Adipose tissue (tissue), 3 donors: Measurements from ENCODE around the gene UROC1. TPM values are rescaled to one million over a fixed set of nuclear protein-coding genes. Genes with fewer than 3 reads are reported as not detected.

Source experiments
- H3K27ac ChIP-seq: one replicate; pipeline ENCODE4 v1.5.1; 2013; ENCODE audit warnings: low read depth, low read length
- WGBS, 3 donors: extraction: QIAGEN DNeasy Blood & Tissue Kit; methylation state at CpG; one replicate each; pipeline ENCODE4 v1.1.7; 2013; 5-methylcytosine and 5-hydroxymethylcytosine counted together
- polyA plus RNA-seq, 3 donors: library from polyadenylated mRNA; stranded (reverse); fragments of 200-250 nt; gene quantifications; one replicate each; pipeline ENCODE4 v1.2.3, GENCODE V29; 2013
- donor health status: healthy with polysubstance abuse.
- donor health status: Bipolar disorder and iron deficiency.
- donor health status: healthy.

The UROC1 gene
- polyA plus RNA-seq, 3 donors, result not detected

DNA sequence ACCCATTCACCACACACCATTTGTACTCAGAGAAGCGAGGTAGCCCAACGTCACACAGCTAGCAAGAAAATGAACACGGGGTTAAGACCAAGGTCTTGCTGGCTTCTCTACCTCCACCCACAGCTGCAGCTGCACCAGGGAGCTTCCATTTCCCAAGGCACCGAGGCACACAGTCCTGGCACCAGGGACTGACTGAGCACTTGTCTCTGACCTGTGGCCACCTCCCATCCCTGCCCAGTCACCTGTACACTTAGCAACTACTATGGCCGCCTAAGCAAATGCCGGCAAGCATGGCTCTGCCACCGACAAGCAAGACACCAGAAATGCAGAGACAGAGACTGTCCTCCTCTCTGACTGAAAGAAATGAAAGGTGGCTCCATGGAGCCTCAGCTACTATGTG, 57.2 kb downstream of the UROC1 start:
- 65 to 94% (median 78%) methylated on average over 7 of the region's 7 CpGs for WGBS, 3 donors
- H3K27ac ChIP-seq, result no peak overlapping the region

DNA sequence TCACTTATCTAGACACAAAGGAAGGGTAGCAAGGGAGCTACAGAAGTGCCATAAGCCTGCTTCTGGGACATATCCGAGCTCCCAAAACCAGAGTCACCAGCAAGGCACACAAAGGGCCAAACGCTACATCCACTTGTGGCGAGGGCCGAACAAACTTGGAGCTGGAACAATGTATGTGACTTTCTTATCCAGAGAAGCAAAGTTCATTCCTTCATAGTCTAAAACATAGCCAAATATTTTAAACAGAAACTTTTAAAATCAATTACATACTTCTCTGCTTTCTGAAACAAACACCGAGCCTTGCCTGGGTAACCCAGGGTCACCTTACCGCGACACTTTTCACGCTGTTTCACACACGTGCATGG, 57.8 kb downstream of the UROC1 start:
- H3K27ac ChIP-seq, result no peak overlapping the region
- 40 to 93% (median 92%) methylated on average over 9 of the region's 9 CpGs for WGBS, 3 donors

DNA sequence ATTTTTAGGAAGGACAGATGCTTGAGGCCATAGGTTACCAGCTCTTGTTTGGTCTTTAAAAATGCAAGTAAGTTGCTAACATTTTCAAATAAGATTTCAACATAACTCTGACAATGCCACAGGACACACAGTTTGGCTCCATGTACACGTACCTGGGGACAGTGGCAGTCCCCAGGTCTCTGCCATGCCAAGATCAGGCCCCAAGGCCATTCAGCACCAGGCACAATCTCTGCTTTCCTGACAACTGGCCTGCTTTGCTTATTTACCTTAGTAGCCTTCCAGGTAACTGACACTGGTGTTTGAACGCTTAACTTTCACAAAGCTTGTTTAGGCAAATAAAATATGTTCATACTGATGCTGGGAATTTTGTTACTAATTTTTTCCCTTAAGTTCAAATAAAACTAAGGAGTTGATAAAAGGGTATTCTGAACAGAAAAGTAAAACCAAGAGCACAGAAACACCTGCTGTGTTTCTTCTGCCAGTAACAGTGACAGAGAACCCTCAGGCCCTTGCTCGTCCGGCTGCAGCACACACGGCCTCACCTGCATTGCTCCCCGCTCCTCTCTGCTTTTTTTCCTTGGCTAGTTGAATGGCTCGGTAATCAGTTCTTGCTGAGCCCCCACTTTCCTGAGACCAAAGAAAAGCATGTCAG, 58.3 kb downstream of the UROC1 start:
- H3K27ac ChIP-seq, result no peak overlapping the region
- 42 to 87% (median 87%) methylated on average over 7 of the region's 7 CpGs for WGBS, 3 donors

DNA sequence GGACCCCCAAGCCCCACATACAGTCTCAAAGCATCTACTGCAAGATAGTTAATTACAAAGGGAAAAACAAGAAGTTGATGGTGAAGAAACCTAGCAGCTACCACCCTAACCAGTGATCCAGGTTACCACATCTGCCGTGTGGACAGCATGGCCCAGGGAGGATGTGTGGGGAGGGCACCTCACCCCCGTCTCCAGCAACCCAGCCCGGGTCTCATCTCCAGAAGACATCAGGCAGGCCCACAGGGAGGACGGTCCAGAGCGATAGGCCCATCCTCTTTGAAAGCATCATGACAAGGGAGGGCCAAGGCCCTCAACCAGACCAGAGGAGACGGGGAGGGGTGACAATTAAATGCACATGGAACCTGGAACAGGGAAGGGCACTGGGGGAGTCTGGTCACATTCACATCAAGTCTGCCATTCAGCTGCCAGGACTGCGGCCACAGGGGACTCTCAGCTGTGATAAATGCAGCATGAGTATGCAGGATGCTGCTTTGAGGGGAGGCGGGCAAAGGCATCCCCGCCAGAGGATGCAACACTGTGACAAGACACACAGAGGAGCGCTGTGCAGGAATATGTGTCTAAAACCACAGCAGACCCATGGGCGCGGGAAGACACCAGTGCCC, 60.7 kb downstream of the UROC1 start:
- H3K27ac ChIP-seq, result no peak overlapping the region
- WGBS, 3 donors, result 76 to 86% (median 85%) methylated on average over 12 of the region's 12 CpGs

DNA sequence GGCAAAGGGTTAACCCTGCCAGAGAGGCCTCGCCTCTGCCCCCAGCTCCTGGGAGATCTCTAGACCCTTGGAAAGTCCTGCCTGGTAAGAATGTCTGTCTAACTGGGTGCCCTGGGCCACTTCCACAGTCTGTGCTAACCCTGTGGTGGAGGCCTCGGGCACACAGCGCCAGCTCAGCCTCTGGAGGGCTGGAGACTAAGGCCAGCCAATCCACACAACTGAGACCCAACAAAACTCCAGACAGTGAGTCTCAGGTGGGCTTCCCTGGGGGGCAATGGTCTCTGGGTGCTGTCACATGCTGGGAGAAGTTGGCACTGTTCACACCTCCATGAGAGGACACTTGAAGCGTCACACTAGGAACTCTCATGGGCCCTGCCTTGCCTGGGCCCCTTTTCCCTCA, 61.4 kb downstream of the UROC1 start:
- 65 to 78% (median 77%) methylated on average over 4 of the region's 4 CpGs for WGBS, 3 donors
- H3K27ac ChIP-seq, result no peak overlapping the region

DNA sequence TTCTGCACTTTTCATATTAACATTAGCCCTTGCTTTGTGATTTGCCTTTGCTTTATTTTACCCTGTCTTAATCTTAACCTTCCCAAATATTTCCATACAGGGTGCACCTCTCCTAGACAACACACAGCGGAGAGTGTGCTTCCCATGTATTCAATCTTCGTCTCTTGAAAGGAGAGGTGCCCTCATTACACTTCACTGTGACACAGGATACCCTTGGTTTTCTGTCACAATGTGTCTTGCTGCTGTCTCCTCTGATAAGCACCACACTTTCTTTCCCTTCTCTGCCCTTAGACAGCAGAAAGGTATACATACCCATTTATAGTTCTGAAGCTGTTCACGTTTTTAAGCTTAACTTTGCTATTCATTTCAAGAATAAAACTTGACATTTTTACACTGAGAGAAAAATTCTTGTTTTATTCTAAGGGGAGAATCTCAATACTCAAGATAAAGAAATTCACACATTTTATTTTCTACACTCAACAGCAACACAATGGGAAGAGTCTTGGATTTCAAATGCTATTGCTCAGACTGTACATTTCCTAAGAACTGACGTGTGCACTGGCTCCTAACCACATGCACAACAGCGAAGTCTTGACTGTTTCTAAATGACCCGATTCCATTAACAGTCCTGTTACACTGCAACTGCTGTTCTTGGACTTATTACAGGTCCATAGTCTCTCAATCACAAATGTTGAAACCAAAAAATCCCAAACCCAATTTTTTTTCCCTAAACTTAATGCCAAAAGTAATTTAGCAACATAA, 63.0 kb downstream of the UROC1 start:
- WGBS, 3 donors, result 75 to 88% (median 82%) methylated on average over 6 of the region's 6 CpGs
- no peak overlapping the region for H3K27ac ChIP-seq

DNA sequence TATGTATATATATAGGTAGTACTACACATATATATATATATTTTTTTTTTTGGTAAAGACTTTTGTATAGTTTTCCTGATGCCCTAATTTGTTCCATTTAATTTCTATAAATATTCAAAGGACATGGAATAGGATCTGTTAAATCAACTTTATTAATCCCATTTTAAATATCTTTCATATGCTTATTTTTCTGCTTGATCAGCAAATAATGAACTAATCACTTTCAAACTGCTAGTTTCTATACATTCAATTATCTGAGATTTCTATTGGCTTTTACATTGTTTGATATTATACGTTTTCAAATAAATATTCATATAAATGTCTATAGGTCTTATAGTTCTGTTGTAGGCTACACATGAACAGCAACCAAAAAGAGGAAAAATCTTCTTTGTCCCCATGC, 63.5 kb downstream of the UROC1 start:
- 70 to 94% (median 83%) methylated on average over 1 of the region's 1 CpG for WGBS, 3 donors
- no peak overlapping the region for H3K27ac ChIP-seq

DNA sequence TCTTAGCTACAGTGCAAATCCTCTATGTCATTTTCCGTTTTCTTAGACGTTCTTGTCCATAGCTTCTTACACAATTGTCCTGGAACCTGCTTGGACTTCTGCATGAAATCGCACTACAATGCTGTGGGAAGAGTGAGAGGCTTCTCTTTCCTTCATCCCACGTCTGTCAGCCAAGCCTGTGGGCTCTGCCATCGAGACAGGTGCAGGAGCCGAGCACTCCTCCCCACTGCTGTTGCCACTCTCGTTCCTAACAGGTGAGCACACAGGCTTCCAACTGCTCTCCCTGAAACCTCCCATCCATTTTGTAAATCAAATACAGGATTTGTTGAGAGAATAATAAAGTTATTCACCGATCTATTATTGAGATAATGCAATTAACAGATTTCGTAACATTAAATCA, 65.4 kb downstream of the UROC1 start:
- H3K27ac ChIP-seq, result no peak overlapping the region
- WGBS, 3 donors, result 86 to 91% (median 87%) methylated on average over 9 of the region's 9 CpGs

DNA sequence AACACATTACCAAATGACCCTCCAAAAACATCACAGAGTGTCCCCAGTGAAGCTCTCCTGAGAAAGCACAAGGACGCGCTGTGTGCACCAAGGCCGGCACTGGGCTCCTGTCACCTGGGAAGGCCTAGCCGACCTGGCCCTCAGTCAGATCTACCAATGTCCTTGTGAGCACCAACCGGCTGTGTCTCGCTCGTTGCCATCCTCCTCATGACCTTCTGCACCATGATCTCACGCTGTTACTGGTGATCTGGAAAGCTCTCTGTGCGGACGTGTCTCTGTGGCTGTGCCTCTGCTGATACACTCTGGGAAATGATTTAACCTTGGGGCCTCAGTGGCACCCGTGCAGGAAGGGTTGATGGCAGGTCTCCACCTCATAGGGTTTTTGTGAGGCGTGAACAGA, 66.1 kb downstream of the UROC1 start:
- no peak overlapping the region for H3K27ac ChIP-seq
- 69 to 92% (median 89%) methylated on average over 12 of the region's 12 CpGs for WGBS, 3 donors

DNA sequence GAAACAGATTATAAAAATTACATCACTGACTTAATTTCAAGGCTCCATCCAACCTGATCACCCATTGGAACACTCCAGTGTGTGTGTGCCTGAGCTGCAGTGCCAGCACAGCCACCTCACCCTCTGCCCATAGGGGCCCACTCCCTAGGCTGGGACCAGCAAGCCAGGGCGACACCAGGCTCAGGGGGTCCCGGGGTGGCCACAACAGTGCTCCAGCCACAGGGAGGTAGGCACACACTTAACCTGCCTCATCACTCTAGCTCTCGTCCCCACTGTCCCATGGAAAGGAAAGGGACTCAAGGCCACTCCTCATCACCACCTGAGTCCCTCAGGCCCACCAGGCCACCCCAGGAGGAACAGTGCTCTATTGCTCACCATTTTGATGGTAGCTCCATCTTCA, 66.8 kb downstream of the UROC1 start:
- H3K27ac ChIP-seq, result no peak overlapping the region
- WGBS, 3 donors, result 88 to 97% (median 95%) methylated on average over 3 of the region's 3 CpGs

DNA sequence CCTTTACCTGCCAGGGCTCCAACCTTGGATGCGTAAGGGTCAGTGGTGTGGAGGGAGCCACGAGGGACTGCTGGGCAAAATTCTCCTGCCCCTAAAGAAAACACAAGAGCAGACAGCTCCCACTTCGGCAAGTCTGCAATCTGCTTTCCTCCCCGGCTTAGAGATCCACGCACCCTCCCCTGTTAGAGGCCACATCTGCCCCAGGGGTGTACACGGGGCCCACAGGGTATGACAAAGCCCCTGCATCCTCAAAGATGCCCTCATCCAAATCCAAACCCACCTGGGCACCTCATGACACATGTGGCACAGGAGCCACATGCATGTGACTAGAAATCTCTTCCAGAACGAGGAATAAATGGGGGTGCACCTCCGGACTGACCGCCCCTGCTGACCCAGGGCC, 67.4 kb downstream of the UROC1 start:
- 74 to 82% (median 80%) methylated on average over 9 of the region's 9 CpGs for WGBS, 3 donors
- H3K27ac ChIP-seq, result no peak overlapping the region

DNA sequence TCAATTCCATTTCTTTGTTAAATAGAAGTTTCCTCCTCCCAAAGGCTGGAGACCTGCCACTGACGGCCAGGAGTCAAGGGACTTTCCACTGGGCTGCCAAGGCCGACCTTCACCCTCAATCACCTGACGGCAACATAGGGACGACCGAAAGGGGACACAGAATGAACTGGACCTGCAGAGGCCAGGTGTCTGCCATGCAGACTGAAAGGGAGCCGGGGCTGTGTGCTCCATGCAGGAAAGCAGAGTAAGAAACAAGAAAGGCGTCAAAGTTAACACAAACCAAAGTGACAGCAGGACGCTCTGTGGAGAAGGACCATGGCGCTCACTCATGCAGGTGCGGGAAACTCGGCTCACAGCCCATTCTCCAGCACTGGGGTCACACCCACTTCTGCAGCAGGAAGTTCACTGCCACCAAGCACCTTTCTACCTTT, 67.9 kb downstream of the UROC1 start:
- no peak overlapping the region for H3K27ac ChIP-seq
- WGBS, 3 donors, result 43 to 90% (median 88%) methylated on average over 11 of the region's 11 CpGs

DNA sequence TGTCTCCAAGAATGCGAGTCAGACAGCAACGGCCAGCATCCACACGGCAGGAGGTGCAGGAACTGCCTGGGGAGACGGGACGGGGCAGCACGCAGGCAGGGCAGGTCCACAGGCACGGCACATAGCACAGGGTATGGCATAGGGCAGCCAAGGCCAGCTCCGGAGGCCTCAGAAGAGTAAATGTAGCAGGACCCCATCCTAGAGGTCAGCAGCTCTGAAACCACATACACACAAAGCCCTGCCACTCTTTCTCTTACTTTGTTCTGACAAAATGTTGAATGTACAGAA, 68.7 kb downstream of the UROC1 start:
- no peak overlapping the region for H3K27ac ChIP-seq
- 90 to 94% (median 92%) methylated on average over 8 of the region's 8 CpGs for WGBS, 3 donors

DNA sequence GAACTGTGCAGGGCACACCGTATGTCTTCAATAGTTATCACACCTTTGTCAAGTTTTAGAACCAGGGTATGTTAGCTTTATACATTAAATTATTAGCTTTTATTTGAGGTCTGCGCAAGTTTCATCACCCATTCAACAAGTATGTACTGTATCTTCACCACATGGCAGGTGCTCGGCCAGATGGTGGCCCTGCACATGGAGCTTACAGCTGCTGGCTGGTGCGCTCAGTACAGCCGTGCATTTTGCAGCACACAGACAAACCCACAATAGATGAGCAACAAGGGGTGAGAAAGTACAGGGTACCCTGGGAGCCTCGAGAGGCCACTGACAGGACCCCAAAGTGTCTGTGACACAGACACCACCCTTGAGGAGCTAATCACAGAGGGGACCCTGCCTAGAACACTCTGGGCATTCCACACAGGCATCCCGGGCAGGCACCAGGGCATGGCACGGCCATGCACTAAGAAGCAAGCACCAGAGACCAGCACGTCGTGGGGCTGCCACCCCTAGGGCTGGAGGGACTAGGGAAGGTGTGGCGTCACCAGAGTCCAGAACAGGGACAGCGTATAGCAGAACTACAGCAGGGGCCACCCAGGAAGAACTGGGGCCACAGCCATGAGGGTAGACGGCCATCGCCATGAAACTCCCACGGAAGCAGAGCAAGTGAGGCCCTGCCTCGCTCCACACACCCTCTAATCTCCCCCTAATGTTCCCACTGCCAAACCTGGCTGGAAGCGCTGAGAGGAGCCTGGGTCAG, 69.3 kb downstream of the UROC1 start:
- 92 to 95% (median 93%) methylated on average over 17 of the region's 17 CpGs for WGBS, 3 donors
- H3K27ac ChIP-seq, result no peak overlapping the region

DNA sequence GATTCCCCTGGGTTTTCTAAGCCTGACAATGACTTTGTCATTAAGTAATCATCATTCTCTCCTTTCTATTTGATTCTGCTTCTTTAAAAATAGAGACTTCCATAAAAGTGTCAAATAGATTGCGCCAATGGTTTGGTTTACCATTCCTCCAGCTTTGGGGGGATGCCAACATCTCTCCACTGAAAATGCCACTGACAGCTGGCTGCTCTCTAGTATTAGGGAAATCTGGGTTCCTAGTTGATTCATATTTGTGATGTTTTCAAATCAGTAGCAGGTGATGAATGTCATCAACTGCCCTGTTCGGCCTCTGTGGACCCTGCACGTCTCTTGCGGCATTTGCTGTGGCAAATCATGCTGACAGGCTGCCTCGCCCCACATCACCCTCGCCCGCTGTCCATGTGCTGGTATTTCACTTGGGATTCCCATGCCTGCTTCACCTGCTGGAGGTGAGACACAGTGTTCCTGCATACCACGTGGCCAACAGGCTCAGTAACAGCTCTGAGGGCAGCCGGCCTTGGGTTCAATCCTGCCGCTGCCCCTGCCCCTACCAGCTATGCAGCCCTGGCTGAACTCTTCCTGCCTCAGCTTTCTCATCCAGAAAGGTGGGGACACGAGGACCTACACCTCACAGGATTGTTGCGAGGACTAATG, 70.0 kb downstream of the UROC1 start:
- WGBS, 3 donors, result 59 to 93% (median 86%) methylated on average over 12 of the region's 12 CpGs

DNA sequence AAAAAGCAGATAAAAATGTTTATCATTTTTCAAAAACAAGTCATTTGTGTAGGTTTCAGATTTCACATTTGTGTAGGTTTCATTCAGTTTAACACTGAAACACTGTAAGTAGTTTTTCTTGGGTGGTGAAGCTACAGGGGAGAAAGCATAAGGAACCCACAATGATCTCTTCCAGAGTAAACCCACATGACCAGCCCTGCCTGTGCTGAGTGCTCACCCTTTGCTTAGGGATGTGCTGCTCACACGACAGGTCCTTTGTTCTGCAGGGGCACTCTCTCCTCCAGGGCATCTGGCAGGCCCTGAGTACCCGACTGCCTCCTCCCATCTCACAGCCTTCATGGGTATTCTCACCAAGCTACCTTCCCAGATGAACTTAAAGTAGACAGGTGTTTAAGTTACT, 70.8 kb downstream of the UROC1 start:
- no peak overlapping the region for H3K27ac ChIP-seq
- WGBS, 3 donors, result 89 to 98% (median 95%) methylated on average over 2 of the region's 2 CpGs

More for the DNA sequence above, 70.0 kb downstream of the UROC1 start:
- no peak overlapping the region for H3K27ac ChIP-seq

DNA sequence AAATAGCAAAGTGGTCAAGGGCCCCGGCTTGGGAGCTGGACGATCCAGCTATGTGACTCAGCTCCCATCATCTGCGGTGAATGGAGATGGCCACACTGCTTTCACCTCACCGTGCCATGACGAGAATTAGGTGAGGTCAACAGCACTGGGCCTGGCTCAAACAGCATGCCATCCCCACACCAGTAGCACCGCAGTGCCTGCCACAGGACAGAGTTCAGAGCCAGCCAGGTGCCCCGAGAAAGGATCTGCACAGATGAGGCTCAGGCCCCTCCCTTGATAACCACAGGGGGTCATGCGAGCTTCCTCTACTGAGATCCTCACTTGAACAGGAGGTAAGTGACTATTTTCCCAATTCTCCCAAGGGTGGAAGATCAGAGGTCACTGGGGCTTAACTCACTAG, 71.3 kb downstream of the UROC1 start:
- WGBS, 3 donors, result 94 to 96% (median 94%) methylated on average over 8 of the region's 8 CpGs
- H3K27ac ChIP-seq, result no peak overlapping the region

DNA sequence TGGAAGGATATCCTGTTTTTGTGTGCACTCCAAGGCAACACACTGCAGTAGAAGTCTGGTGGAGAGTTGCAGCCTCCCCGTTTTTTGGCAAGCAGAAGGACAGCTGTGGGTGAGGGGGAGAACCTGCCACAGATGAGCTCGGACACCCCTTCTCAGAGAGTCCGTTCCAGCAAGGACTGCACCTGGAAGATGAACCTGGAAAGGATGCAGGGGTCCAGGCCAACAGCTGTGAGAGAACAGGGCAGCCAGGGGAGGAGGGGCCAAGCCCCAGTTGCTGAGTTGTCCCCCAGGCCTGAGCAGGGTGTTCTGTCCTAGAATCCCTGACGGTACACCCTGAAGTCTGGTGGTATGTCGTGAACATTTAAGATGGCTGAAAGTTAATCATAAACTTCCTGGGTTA, 72.1 kb downstream of the UROC1 start:
- no peak overlapping the region for H3K27ac ChIP-seq
- WGBS, 3 donors, result 48 to 66% (median 64%) methylated on average over 5 of the region's 5 CpGs

DNA sequence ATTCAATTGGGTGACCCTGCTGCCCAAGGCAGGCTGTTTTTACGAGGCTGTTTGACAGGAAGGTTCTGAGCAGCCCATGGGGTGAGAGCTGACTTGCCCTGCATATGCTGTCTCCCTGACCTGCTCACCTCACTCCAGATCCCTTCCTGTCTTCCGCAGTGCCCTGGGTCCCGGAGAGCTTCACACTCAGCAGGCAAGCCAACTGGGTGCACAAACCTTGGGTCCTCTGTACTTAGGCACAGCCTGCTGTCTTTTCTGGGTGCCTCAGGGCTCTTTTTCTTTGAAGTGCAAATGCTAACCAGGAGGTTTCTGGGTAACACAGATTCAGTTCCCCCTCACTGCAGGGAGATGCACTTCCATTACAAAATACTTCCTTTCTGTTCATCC, 74.7 kb downstream of the UROC1 start:
- WGBS, 3 donors, result 80 to 96% (median 95%) methylated on average over 3 of the region's 3 CpGs
- H3K27ac ChIP-seq, result no peak overlapping the region
